A673 (cell line): ENCODE data around the gene COG7.

Experiments
- CTCF ChIP-seq: fragments of 300-800, 200-600 bp; sonication (generic); conservative IDR thresholded peaks from 2 replicates; pipeline ENCODE4 v1.5.1; 2017; ENCODE audit warnings: low read depth, mild to moderate bottlenecking, antibody characterized with exemption, low read length, moderate library complexity, mixed read lengths
- EZH2 ChIP-seq: fragments of 200-600 bp; sonication (generic); IDR thresholded peaks from 2 replicates; pipeline ENCODE4 v1.6.1; 2017; ENCODE audit warnings: borderline replicate concordance, low read depth, mild to moderate bottlenecking, mixed read lengths, antibody characterized with exemption, low read length; ENCODE audit not compliant: poor library complexity, severe bottlenecking

- TF ChIP-seq EZH2: no peak
- TF ChIP-seq CTCF: no peak
Measured at GRCh38 chr16:23452572-23453337, at the start of gene COG7.
